Left renal pelvis (tissue), 4 donors: ENCODE data around the gene BICC1. TPM values are rescaled to one million over a fixed set of nuclear protein-coding genes. Genes with fewer than 3 reads are reported as not detected.
"Not testable (repeated sequence)": the region's sequence is repeated elsewhere in the genome, so short reads cannot be mapped to it uniquely, and the experiment has no call there.

Experiments
- DNase-seq, 4 donors: peaks; one replicate each; pipeline ENCODE4 v3.0.0-alpha.2; 2013; ENCODE audit warnings: low read depth in 4 of 4, low spot score in 3 of 4
- polyA plus RNA-seq, 4 donors: library from polyadenylated mRNA; unstranded; fragments of 120-200 nt; gene quantifications; one replicate each; pipeline ENCODE4 v1.2.1, GENCODE V29; 2013; ENCODE audit not compliant: insufficient read length in 4 of 4

The BICC1 gene
- polyA plus RNA-seq, 4 donors = 48.7 to 90.2 (median 84.7) TPM

- not testable (repeated sequence) for DNase-seq
Measured at GRCh38 chr10:58597211-58597610, 84.5 kb downstream of the BICC1 start.

GRCh38 chr10:58599927-58600553 is 87.4 kb downstream of the BICC1 start:
- DNase-seq = no peak

DNA sequence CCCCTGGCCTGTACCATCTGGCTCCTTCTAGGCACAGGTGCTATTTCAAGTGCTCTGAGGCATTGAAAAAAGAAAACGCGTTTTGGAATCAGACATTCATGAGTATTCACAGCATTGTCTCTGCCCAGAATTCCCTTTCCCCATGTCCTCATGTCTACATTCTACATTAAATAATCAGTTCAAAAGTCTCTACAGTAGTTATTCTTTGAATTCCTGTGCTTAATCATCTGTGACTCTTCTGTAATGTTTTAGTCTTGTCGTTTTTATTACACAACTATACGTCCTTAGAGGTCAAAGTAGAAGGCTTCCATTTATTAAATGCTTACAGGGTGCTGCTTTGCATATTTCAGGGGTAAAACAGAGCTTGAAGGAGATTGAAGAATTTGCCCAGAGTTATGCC is 95.7 kb downstream of the BICC1 start:
- DNase-seq = peak in 1 of 4 donors; percentile 14

GRCh38 chr10:58608826-58609531 is 96.3 kb downstream of the BICC1 start:
- no peak for DNase-seq

DNA sequence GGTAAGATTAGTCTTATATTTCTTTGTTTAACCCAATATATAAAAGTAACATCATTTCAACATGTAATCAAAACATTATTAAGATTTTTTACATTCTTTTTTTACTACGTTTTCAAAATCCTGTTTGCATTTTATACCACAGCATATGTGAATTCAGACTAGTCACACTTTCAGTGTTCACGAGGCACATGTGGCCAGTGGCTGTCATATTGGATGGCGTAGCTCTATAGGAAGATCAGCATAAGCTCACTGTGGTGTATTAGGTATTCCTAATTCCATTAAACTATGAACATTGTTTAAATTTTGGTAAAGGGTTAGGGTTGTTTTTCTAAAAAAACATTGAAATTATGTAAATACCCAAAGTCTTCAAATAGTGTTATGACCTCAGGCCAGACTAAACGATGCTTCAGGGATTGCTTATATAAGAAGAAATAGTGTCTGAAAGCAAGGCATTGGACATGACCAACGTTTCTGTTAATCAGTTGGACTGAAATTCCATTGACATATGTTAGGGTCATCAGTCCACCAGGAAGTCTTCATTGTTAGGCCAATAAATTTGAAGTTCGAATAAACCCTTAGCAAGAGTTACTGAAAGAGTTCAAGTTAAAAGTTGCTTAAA is 97.0 kb downstream of the BICC1 start:
- DNase-seq = no peak

DNA sequence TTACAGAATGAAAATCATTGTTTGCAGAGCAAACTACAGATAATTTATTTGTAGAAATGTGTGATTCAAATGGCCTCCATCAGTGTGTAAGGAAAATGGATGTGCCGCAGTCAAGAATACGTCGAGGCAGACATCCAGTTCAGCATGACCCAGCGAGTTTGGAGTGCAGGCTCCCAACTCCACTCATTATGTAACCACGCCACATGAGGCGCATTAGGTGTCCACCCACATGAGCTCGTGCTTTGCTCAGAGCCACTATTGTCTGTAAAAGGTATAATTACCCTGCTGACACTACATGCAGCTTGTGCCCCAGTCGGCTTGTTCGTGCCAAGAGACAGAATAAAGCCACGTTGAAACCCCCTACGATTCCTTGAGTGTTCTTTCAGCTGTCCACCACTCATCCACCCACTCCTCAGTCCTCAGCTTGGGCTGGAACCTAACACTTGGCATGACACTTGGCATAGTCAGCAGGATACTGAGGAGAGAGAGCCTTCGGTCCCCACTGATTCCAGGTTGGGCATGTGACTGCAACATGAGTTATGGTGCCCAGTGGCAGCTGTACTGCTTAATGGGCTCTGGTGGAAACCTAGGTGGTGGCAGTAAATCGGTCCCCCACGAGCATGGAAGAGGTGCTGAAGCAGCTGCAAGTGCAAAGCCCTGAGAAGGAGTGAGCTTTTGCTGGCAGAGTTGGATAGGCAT is 102.7 kb downstream of the BICC1 start:
- no peak for DNase-seq

- DNase-seq = no peak
Measured at GRCh38 chr10:58618158-58618676, 105.5 kb downstream of the BICC1 start.

DNA sequence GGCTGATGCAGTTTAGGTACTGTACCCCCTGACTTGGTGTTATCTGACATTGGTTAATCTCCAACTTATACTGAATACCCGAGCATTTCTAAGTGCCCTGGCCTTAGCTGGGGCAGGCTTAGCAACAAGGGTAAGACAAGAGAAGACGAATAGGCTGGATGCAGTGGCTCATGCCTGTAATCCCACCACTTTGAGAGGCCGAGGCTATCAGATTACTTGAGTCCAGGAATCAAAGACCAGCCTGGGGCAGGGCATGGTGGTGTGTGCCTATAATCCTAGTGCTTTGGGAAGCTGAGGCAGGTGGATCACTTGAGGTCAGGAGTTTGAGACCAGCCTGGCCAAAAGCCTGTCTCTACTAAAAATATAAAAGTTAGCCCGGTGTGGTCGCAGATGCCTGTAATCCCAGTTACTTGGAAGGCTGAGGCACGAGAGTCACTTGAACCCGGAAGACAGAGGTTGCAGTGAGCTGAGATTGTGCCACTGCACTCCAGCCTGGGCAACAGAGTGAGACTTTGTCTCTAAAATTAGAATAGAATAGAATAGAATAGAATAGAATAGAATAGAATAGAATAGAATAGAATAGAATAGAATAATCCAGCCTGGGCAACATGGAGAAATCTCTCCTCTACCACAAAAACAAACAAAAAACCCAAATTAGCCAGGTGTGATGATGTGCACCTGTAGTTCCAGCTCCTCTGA is 108.9 kb downstream of the BICC1 start:
- DNase-seq = no peak

DNA sequence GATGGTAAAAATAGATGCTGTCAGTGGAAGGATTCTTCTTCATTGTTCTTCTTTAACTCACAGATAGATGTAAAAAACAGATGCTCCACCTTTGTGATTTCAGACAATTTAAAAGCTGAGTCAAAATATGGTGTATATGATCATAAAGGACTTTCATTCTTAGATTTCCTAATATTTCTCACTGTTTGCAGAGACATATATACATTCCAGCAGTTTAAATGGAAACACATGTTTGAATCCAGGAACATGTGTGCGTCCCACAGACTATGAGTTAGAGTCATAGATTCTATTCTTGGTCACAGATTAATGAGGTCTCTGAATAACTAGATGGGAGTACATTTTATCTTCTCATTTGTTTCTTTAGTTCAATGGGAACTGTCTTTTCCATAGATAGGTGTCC is 109.6 kb downstream of the BICC1 start:
- no peak for DNase-seq

DNA sequence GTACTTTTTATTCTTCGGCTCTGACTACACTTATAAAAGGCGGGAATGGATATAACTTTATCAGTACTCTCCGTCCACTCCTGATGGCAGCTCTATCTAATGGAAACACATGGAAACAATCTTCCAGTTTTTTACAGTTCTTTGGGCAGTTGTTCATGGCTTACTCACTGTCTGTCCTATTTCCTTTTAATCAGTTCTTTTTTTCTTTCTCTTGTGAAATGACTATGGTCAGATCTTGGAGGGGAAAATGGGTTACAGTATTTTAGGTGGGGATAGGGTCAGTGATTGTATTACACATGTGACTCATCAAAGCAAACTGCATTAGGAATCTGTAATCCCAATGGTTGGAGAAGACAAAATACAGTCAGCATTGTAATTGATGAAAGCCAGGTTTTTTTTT is 112.4 kb downstream of the BICC1 start:
- no peak for DNase-seq

DNA sequence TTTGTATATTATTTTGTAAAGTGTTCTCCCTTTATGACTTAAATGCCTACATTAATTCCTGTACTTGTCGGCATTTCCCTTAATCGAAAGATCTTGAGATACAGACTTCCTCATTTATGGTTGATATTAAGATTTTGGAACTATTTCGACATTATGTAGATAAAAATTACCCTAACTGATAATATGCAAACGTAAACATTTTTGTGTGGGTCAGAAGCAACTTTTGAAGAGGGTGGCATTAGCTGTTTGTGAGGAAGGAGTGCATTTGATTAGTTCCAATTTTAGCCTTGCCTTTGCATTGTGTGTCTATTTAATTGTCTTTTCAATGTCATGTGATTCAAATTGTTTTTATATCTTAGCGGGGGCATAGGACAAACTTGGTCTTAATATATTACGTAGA is 114.7 kb downstream of the BICC1 start:
- no peak for DNase-seq

DNA sequence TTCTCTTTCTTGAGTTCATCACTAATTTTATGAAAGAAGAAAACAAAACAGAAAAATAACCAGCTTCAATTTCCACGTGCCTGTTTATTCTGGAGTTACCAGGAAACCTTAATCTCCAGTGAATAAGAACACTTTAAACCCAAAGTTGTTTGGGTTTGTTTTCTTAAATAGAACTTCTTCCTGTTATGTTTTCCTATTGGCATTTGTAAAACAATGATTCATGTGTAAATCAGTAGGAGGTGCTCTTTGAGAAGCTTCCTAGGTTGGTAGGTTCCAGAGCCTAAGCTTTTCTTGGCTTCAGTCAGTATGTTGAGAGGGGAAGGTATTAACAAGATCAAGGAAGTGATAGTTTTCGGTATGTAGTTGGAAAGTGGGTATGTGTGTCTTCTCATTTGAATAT is 119.0 kb downstream of the BICC1 start:
- no peak for DNase-seq

GRCh38 chr10:58632216-58632615 is 119.5 kb downstream of the BICC1 start:
- no peak for DNase-seq

DNA sequence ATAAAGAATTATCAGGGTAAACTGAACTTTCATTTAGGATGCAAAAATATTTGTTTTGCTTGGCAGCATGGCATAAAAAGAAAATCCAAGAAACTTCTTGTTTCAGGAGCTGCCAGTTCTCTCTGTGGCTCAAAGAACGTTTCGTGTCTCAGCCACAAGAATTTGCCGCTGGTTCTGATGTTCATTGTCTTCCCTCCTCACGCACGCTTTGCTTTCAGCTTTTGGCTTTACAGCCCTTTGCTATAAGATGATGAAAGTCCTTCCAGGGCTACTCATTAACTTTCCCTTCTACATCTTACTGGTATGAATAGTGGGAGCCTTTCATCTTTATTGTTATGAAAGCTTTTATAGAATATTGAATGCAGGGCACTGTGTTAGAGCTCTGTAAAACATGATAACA is 124.7 kb downstream of the BICC1 start:
- no peak for DNase-seq

GRCh38 chr10:58638388-58638787 is 125.7 kb downstream of the BICC1 start:
- DNase-seq = no peak

DNA sequence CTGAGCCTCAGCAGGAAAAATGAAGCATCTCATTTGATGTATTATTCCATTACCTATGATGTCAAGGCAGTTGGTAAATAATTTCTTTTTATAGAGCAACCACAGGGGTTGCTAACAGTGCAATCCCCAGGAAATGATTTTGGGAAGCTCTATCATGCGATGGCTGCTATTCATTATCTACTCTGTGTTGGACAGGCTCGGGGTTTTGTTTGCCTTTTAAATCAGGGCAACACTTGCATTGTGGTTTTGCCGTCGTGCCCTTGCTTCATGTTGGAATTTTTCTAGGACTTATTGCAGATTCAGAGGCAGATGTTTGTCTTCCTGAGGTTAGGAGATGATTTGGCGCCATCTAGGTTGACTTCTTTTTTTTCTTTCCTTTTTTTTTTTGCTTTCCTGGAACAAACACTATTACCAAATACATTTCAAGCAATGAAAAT is 128.4 kb downstream of the BICC1 start:
- no peak for DNase-seq

- DNase-seq = no peak
Measured at GRCh38 chr10:58641708-58642107, 129.0 kb downstream of the BICC1 start.

DNA sequence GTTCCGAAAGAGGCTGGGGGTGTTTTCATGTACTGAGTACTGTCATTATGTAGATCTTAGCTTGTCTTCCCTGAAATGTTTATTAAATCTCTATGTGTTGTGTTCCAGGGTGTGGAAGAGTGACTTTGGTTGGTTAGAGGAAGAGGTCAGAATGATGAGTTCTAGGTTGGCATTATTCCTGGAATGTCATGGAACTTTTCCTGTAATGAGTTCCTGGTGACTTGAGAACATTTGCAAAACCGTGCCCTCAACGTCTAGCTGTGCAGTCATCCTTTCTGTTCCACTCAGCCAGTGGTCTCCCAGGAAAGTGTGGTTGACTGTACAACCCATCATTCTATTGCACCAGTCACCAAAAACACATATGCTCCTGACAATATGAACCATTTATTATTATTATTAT is 129.6 kb downstream of the BICC1 start:
- no peak for DNase-seq

- no peak for DNase-seq
Measured at GRCh38 chr10:58642916-58643428, 130.3 kb downstream of the BICC1 start.

DNA sequence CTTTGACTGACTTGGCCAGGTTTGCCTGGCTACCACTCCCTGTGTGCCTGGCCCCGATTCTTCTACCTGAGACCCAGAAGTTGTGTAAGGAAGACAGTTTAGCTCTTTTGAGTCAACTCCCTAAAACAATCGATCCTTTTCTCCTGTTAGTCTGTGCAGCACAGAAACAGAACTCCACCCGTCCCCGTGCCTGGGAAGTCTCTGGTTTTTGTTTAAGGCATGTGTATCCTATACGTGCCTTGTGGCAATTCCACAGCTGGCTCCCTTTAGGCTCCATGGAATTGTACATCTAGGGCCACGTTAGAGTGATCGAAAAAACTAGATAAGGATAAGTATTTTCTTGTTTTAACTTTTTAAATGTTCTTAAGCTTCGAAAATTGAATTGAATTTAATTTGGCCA is 131.6 kb downstream of the BICC1 start:
- no peak for DNase-seq
